HG03064 (cell line): ENCODE data around the gene SHROOM4.

Experiments
- ATAC-seq: cut with Tn5 transposase; IDR thresholded peaks from one replicate; pipeline ENCODE4 v1.9.1; 2021; ENCODE audit warnings: low read depth; ENCODE audit not compliant: unreplicated experiment

Gene SHROOM4, protein sequence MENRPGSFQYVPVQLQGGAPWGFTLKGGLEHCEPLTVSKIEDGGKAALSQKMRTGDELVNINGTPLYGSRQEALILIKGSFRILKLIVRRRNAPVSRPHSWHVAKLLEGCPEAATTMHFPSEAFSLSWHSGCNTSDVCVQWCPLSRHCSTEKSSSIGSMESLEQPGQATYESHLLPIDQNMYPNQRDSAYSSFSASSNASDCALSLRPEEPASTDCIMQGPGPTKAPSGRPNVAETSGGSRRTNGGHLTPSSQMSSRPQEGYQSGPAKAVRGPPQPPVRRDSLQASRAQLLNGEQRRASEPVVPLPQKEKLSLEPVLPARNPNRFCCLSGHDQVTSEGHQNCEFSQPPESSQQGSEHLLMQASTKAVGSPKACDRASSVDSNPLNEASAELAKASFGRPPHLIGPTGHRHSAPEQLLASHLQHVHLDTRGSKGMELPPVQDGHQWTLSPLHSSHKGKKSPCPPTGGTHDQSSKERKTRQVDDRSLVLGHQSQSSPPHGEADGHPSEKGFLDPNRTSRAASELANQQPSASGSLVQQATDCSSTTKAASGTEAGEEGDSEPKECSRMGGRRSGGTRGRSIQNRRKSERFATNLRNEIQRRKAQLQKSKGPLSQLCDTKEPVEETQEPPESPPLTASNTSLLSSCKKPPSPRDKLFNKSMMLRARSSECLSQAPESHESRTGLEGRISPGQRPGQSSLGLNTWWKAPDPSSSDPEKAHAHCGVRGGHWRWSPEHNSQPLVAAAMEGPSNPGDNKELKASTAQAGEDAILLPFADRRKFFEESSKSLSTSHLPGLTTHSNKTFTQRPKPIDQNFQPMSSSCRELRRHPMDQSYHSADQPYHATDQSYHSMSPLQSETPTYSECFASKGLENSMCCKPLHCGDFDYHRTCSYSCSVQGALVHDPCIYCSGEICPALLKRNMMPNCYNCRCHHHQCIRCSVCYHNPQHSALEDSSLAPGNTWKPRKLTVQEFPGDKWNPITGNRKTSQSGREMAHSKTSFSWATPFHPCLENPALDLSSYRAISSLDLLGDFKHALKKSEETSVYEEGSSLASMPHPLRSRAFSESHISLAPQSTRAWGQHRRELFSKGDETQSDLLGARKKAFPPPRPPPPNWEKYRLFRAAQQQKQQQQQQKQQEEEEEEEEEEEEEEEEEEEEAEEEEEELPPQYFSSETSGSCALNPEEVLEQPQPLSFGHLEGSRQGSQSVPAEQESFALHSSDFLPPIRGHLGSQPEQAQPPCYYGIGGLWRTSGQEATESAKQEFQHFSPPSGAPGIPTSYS (N-terminal part only)

DNA sequence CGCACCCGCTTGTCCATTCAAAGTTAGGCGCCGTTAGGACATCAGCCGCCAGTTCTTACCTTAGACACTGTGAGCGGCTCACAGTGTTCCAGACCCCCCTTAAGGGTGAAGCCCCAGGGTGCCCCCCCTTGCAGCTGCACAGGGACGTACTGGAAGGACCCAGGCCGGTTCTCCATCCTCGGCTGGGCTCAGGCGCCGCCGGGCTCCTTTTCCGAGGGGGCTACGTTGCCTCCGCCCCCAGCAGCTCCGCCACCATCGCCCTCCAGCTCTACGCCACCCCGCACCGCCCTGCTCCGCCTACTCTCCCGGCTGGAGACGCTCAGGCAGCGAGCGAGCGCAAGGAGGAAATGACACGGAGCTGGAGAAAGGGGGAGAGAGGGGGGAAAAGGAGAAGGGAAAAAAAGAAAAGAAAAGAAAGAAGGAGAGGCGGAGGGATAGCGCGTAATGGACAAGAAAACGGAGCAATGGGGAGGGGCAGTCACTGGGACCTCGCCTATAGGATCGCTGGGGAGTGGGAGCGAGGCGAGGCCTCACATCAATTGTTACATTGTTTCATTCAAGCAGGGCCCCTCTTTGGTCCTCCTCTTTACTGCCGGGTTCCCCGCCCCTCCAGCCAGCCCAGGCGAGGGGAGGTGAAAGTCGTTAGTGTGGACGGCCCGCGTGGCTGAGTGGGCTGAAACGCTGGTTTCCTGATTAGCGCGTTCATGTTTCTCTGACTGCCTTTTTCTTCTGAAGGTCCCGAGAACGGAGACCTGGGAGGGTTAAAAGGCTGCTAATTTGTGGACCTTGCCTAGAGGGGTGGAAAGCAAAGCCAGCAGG is at the start of gene SHROOM4:
SHROOM4 (minus strand) TSS at position 352 of the 819 bp plus-strand sequence; CDS start at position 176, 176 bp downstream.
- ATAC-seq, result no peak

DNA sequence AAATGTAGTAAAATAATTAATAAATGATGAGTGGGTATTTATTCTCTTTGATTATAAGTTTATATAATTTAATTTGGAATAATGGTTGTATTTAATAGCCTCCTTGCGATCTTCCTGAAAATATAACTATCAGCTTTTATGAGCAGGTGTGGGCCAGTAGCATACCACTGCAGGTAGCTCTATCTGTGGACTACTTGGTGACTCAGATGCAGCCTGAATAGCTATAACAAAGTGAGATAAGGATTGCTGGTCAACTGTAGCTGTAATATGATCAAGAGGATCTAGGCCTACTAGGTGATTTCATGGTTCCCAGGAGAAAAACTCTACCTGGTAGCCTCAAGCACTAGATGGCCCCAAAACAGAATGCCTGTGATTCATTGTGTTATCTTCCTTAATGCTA is 49.5 kb upstream of the SHROOM4 start:
- no peak for ATAC-seq

DNA sequence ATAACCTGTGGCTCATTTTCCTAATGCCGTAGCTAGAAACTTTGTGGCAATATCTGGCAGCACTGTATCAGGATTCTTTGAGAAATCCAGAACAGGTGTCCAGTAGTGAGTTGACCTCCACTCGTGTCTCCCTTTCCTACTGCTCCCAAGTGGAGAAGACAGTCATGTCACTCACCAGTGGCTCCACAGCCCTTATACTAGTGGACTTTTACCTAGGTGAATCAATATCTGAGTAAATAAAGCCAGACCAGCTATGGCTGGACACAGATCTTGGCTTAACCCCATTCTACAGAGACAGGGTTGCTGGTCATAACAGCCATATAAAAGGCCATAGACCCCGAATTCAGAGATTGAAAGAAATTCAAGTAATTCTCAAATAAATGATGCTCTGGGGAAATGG is 46.5 kb upstream of the SHROOM4 start:
- ATAC-seq, result no peak

DNA sequence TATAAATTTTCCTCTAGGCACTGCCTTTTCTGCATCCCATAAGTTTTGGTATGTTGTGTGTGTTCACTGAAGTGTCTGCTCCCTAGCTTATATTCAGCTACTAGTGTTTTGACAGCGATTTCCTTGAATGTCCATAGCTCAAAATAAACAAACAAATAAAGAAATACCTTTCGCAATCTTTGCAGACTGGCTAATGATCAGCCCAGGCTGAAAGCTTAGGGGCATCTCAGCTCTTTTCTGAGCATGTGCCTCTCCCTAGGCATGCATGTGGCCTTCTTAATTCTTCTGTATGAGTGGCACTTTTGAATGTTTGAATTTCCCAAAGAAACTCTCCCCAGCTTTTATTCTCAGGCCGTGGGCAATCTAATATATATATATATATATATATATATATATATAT is 44.6 kb upstream of the SHROOM4 start:
- ATAC-seq, result no peak

DNA sequence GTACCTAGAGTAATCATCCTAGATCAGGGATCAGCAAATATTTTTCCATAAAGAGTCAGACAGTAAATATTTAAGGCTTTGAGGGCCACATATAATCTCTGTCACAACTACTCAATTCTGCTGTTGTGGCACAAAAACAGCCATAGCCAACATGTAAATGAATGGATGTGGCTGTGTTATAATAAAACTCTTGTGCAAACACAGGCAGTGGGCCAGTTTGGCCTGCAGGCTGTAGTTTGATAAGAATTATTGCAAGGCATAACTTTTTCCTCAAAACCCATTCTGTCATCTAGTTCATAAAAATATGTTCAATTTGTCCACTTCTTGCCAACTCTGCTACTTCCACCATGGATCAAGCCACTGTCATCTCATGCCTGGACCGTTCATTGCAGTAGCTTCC is 39.4 kb upstream of the SHROOM4 start:
- no peak for ATAC-seq

DNA sequence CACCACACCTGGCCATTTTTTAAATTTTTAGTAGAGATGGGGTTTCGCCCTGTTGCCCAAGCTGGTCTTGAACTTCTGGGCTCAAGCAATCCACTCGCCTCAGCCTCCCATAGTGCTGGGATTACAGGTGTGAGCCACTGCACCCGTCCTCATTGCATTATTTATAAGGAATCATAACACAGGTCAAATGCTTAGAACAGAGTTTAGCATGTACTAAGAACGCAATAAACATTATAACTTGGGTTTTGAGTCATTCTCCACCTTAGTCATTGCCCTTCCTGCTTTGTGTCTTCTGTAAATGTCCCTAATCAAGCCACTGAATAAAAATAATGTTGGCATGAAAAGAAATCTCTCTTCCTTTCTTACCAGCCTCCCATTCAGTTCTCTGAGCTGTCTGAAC is 38.5 kb upstream of the SHROOM4 start:
- ATAC-seq, result no peak

DNA sequence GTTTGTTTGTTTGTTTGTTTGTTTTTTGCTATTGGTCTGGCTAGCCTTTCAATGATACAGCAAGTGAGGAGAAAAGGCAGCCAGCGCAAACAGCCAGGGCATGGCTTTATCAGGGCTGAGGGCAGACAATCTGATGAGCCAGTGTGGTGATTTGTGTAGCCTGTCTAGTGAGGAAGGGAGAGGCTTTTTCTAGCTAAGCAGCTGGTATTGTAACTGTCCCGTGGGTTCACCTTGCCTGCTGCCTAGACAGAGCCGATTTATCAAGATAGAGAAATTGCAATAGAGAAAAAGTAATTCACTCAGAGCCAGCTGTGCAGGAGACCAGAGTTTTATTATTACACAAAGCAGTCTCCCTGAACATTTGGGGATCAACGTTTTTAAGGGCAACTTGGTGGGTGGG is 28.2 kb upstream of the SHROOM4 start:
- ATAC-seq, result no peak

DNA sequence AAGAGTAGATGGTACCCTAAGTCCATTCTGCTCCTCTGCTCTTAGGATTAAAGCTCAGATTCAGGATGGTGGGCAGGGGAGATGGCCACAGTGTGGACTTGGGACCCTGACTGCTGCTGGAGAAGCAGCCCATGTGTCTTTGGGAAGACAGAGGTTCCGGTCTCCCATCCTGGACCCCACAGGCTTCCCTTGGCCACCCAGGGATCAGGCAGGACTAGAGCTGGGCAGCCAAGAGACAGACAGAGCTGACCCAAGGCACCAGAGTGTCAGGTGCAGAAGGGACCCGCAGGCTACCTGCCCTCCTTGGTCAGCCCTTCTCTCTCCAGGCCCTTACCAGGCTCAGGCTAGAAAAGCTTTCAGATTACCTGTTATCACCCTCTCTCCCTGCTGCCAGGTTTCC is 25.7 kb upstream of the SHROOM4 start:
- ATAC-seq, result no peak

DNA sequence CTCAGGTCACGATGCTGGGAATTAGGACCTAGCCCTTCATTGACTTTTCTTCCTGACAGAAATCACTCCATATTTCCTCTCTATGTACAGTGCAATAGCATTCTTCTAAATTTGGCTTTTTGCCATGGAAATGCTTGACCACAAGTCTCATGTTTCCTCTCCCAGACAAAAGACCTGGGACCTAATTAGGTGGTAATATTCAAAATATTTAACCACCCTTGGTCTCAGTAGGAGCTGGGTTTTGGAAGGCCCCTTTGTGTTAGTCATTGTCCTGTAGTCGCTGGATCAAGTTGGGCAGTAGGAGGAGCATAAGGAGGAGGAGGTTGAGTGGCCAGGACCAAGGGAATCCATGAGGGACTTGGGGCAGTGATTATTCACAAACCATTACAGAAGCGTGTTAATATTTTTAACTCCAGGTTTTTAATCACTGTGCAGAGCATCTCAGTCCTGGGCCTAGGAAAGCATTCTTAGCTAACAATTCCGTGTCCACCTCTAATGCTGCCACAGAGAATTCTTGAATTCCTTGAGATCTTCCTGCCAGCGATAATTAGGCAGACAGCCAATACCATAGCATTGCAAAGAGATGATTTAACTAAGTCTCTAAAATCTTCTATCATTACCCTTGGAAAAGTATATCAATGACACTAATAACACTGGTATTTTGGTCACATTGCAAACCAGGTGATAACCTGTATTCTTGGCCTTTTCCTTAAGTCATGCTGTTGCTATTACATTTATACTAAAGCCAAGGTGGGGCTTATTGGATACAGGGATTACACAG is 25.0 kb upstream of the SHROOM4 start:
- no peak for ATAC-seq

DNA sequence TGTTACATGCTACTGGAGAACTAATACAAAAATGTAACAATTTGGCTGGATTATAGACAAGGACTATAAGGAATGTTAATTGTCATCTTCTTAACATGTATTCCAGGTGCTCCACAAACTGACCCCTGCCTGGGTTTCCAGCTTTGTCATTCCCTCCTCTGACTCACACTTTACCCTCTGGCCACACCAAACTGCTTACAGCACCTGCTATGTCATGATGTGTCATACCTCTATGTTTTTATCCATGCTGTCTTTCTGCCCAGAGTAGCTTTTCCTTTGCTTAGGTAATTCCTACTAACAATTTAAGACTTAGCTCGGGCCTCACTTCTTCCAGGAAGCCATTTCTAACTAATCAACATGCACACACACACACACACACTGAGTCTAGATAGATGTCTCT is 14.0 kb upstream of the SHROOM4 start:
- ATAC-seq, result no peak

DNA sequence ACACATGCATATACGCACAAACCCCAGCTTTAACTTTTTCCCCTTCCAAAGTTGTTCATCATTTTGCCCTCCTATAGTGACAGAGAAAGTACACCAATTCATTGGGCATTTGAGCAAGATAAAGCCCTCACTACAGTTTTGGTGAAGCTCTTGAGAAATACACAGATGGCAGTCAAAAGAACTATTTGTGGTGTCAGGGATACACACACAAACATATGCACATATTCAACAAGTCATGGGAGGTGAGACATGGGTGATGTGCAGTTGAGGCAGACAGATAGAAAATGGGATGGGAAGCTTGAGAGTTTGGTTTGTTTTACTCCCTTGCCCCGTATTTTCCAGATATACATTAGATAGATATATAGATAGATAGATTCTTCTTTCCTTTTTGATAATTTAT is 11.8 kb upstream of the SHROOM4 start:
- ATAC-seq, result no peak

DNA sequence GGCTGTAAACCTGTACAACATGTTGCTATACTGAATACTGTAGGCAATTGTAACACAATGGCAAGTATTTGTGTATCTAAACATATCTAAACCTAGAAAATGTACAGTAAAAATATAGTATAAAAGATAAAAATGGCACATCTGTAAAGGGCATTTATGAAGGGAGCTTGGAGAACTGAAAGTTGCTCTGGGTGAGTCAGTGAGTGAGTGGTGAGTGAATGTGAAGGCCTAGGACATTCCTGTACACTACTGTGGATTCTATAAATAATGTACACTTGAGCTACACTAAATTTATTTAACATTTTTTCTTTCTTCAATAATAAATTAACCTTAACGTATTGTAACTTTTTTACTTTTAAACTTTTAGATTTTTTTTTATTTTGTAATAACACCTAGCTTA is 5.0 kb upstream of the SHROOM4 start:
- no peak for ATAC-seq

DNA sequence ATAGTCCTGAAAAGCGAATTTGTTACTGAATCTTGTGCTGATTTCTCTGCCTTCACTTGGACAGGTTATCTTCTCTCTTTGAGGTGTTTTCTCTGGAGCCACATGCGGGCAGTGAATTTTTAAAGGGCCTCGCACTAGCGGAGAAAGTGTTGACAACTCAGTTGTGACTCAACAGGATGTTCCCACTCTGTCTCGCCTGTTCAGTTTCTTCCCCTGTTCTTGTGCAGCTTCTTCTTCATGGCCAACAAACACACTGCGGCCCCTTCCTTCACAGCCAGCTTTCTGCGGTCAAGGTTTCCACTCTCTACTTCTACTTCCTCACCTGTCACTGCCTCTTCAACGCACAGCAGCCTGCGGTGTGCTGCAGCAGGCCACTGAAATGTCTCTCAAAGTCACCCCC is 1.1 kb upstream of the SHROOM4 start:
- ATAC-seq, result no peak

DNA sequence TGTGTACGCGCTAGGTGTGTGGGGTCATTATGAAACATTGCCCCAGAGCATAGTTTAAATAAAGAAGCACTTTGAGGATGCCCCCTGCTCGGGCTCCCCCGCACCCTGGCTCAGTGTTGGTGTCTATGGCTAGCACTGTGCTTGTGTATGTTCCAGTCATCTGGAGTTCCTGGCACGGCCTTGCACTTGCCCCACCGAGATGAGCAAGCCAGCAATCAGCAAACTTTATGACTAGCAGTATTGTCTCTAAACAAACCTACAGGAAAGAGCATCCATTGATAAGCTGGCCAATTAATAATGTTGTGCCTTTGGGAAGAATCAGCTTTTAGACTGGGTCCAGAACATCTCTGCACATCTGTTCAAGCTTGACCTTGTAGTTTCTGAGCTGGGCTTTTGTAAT is 707 bp upstream of the SHROOM4 start:
- no peak for ATAC-seq

DNA sequence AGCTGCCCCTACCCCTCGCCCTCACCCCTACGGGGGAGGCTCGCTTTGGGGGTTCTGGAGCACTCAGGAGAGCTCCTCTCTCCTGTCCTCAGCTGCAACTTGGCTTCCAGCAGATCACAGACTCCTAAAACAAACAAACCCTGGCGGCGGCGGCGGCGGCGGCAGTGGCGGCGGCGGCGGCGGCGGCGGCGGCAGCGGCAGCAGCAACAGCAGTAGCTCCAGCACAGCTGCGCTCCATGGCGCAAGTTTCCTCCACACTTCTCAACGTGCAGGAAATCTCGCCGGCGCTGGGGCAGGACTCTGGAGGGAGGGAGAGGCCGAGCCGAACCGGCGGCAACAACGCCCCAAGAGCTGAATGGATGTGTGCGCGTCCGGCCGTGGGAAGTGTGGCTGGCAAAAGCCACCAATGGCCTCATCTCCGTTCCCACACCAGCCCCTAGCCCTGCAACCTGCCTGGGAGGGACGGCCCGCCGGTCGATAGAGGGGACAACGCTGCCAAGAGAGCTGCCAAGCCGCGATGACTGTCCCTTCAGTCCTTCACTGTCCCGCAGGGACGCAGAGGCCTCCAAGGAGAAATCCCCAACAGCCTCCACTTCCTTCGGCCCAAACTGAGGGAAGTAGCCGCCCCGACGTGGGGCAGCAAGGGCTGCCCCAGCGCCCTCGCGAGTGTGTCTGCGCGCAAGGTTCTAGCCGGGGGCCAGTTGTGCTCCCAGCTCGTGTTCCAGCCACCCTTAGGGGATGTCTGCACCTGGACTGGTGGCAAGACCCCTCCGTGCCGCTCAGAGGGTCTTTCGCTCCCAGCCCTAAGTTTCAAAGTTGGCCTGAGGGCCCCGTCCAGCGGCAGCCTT is 775 bp downstream of the SHROOM4 start:
- ATAC-seq, result no peak

DNA sequence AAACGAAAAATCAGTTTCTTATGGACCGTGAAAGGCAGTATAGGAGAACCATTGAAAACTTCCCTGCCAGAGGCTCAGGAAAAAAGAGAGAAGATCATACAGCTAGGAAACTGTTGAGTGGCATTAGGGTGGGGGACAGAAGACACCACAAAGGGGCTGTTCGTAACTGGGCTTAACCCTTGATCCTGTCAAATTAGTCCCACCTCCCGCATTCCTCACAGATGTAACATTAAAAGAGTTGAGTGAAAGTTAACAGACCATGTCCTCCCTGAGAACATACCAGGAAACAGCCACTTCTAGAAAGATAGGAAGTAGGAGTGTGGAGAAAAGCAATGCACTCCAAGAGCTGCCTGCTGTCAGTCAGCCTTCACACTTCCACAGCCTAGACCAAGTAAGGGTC is 8.7 kb downstream of the SHROOM4 start:
- no peak for ATAC-seq

DNA sequence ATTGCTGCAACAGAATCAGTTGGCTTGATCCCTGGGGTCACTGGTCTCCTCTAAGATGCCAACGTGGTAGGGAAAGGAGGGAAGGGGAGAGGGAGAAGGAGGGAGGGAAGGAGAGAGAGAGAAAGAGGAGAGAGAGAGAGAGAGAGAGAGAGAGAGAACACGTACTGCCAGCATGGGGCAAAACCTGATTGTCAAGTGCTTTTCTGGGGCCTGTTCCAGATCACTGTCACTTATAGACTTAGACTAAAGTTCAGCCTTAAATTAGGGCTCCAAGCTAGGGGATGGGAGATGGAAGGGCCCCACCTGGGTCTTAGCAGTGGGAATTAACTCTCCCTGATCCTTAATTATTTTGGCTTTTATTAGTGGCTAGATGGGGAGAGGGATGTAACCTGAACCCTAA is 12.9 kb downstream of the SHROOM4 start:
- ATAC-seq, result no peak

DNA sequence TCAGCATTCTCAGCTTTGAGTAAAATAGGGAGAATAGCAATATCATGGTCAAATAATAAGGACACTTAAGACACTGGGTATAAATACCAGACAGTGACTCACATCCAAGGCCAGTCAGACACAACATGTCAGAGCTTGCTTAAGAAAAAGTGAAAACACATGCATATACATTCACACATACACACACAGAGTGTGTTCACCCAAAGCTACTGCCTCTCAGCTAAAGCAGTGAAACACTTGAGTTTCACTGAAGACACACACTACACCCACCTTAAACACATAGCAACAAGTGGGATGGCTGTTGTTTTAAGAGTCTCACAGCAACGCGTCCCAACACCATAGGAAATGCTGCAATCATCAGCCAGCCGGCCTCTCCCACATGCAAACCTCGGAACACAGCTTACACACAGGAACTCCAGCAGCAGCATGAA is 14.4 kb downstream of the SHROOM4 start:
- no peak for ATAC-seq
